HG03442 (cell line): ENCODE measurements around the gene ZSWIM3.
"Not testable (repeated sequence)": the region's sequence is repeated elsewhere in the genome, so short reads cannot be mapped to it uniquely, and the experiment has no call there.

ENCODE experiments used
- ATAC-seq: cut with Tn5 transposase; IDR thresholded peaks from one replicate; pipeline ENCODE4 v1.9.1; 2021; ENCODE audit warnings: mild to moderate bottlenecking, moderate library complexity; ENCODE audit not compliant: unreplicated experiment

The ZSWIM3 gene

GRCh38 chr20:45888681-45889080, 31.3 kb downstream of the ZSWIM3 start:
- ATAC-seq: no peak

GRCh38 chr20:45890077-45890984, 32.9 kb downstream of the ZSWIM3 start:
- peak; percentile 27 for ATAC-seq

- ATAC-seq: peak; percentile 80
Measured at GRCh38 chr20:45890985-45891983, 33.9 kb downstream of the ZSWIM3 start, which contains the start of the genes CTSA and NEURL2. CTSA (plus strand) TSS chr20:45891335; CDS start chr20:45891569, 234 bp downstream. NEURL2 (minus strand) TSS chr20:45891208; CDS start chr20:45890991, 217 bp downstream.

- ATAC-seq: no peak
Measured at GRCh38 chr20:45892049-45892825, 34.8 kb downstream of the ZSWIM3 start.

- ATAC-seq: no peak
Measured at GRCh38 chr20:45892828-45893500, 35.5 kb downstream of the ZSWIM3 start.

GRCh38 chr20:45893831-45894230, 36.4 kb downstream of the ZSWIM3 start:
- no peak for ATAC-seq

- ATAC-seq: no peak
Measured at GRCh38 chr20:45894797-45895196, 37.4 kb downstream of the ZSWIM3 start.

- no peak for ATAC-seq
Measured at GRCh38 chr20:45896641-45897161, 39.3 kb downstream of the ZSWIM3 start.

GRCh38 chr20:45897289-45897688, 39.9 kb downstream of the ZSWIM3 start:
- no peak for ATAC-seq

- no peak for ATAC-seq
Measured at GRCh38 chr20:45897692-45898091, 40.3 kb downstream of the ZSWIM3 start.

- no peak for ATAC-seq
Measured at GRCh38 chr20:45898285-45898684, 40.9 kb downstream of the ZSWIM3 start.

- ATAC-seq: no peak
Measured at GRCh38 chr20:45899046-45899835, 41.8 kb downstream of the ZSWIM3 start.

GRCh38 chr20:45901332-45901731, 43.9 kb downstream of the ZSWIM3 start:
- not testable (repeated sequence) for ATAC-seq

GRCh38 chr20:45902199-45902701, 44.8 kb downstream of the ZSWIM3 start:
- no peak for ATAC-seq

GRCh38 chr20:45904583-45905504, 47.4 kb downstream of the ZSWIM3 start:
- ATAC-seq: no peak

GRCh38 chr20:45905505-45906079, 48.2 kb downstream of the ZSWIM3 start:
- ATAC-seq: no peak
